IPS DF 4.7 (cell line): ENCODE measurements around the gene SLC6A6.

Experiments
- DNase-seq: peaks from one replicate; pipeline ENCODE4 v3.0.0-alpha.2; 2013; ENCODE audit warnings: low spot score; ENCODE audit errors: extremely low read depth

SLC6A6 gene

DNA sequence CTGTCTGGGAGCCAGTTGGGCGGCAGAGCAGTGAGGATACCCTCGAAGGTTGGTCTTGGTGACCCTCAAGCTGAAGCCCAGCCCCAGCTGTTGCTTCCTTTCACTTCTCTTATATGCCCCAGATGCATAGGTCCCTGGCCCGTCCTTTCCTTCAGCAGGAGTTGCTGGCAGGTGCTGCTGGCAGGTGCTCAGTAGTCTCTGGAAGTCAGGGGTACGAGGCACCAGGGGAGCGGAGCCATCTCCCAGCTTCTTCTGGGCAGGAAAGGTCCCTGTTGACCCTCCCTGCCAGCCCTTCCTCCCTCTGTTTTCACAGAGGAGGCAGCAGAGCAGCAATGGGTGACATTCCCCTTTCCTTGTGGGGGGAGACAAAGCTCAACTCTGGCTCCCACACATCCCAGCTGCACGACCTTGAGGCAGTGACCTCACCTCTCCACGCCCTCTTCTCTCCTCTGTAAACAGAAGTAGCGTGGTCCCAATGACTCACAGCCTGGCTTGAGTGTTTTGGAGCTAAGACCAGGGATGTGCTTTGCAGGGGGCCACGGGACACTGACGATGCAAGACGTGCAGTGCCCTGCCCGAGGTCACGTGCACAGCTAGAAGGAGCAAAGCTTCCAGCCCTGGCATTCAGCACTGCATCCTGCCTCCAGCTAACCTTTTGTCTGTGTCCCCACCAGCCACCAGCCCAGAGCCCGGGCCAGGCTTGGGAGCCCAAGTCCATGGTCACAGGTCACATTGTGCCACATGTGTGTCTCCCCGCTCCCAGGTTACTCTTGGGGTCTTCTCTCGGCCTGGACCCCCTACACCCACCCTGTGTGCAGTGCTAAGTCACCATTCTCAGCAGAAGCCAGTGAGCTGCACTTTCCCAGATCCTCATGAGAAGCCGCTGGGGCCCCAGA lies 49.7 kb downstream of the SLC6A6 start:
- no peak for DNase-seq

- DNase-seq: no peak
These were observed 50.6 kb downstream of the SLC6A6 start for GRCh38 chr3:14452740-14453710.

- DNase-seq: no peak
These were observed 51.7 kb downstream of the SLC6A6 start for GRCh38 chr3:14453876-14454638.

- no peak for DNase-seq
These were observed 52.4 kb downstream of the SLC6A6 start for GRCh38 chr3:14454639-14455310.

- no peak for DNase-seq
These were observed 53.3 kb downstream of the SLC6A6 start for GRCh38 chr3:14455571-14456317.

DNA sequence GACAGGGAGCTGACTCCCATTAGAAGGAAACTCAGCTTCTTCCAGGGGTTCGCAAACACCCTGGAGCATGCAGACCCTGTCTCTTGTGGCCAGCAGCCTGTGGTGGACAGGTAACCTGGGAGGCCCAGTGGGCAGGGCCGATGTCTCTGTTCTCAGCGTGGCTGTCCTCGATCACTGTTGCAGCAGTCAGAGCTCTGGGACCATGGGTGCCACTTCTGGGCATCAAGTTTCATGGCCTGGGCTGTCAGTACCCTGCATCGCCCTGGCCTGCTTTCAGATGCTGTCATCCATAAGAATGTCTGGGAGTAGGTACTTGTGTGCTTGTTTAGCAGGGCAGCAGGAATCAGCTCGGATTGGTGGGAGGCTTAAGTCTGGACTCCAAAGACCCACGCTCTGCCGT lies 54.4 kb downstream of the SLC6A6 start:
- DNase-seq: no peak

DNA sequence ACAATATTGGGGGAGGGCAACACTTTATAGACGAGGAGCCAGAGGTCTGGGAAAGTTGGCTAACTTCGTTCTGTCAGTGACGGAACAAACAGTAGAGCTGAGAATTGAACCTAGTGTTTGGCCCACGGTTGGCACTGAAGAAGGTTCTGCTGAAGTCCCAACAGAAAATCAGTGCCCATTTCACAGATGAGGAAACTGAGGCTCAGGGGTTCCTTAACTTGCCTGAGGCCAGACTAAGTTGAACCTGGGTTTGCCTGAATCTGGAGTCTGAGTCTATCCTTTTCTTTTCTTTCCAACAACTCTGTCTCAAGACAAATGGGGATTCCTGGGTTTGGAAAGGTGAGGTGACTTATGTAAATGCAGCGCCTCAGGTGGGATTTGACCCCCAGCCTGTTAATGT lies 55.1 kb downstream of the SLC6A6 start:
- no peak for DNase-seq

DNA sequence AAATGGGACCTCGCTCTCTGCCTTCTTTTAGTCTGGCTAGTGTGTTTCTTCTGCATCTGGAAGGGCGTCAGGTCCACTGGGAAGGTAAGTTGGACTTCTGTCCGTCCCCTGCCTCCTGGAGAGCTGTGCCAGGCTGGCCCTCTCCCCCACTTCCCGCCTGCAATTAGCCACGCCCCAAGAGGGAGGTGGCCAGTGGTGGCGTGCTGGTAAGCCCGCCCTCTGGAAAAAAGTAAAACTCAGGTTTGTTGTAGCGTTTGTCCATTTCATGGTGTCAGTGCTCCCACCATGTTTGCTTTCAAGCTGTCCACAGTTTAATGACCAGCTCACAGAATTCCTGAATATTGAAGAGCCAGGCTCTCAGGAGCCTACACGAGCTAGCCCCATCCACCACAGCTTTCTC lies 55.6 kb downstream of the SLC6A6 start:
- DNase-seq: peak; percentile 38

DNA sequence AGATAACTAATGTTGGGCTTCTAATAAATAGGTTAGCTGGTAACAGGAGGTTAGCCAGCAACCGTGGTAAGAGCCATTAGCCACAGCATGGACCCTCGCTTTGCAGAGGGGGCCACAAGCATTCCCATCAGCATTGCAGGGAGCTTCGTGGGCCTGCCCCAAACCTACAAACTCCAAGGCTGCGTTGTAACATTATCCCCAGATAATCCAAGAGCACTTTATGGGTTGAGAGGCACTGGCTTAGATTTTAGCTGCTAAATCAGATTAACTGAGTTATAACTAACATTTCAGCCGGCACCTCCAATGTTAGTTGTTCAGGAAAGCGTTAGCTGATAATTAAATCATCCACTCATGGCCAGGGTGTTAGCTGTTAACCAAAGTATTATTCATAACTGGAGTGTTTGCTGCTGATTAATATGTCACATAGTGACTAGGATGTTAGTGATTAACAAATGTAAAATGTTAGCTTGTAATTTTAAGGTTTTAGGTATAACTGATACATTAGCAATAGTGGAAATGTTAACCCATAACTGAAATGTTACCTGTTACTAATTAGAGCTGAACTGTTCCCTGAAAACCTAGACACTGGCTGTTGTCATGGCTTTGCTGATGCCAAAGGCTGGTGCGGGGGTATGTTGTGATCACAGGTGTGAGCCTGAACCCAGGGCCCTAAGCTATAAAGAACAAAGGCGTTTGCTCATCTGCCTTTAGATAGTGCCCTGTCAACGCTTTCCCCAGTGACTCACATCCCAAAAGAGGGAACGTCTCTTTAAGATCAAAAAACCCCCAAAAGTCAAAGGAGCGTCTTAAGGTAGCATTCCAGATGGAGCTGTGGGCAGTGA lies 56.2 kb downstream of the SLC6A6 start:
- DNase-seq: no peak

DNA sequence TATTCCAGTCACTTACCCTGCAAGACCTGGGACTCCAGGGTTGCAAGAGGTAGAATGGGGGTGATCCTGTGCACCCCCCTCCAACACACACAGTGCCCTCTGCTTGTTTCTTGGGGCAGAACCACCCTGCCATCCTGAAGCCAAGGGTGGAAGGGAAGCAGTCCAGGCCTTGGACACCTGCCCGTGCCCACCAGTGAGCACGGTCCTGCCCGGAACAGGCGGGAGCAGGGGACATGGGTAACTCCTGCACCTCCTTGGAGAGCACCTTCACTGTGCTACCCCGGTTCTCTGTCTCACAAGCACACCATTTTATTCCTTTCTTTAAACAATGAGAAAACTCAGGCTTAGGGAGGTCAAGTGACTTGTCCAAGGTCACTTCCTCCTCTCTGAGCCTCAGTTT lies 57.0 kb downstream of the SLC6A6 start:
- no peak for DNase-seq

DNA sequence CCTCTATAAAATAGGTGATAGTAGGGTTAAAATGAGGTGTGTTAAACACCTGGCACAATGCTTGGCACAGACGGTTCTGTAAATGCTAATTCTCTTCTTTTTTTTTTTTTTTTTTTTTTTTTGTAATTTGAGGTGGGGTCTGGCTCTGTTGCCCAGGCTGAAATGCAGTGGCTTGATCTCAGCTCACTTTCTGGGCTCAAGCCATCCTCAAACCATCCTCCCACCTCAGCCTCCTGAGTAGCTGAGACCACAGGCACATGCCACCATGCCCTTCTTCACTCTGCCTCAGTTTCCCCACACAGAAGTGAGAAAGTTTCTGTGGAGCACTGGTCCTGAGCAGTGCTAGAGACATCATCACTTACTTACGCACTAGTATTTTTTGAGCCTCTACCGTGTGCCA lies 57.4 kb downstream of the SLC6A6 start:
- DNase-seq: no peak

DNA sequence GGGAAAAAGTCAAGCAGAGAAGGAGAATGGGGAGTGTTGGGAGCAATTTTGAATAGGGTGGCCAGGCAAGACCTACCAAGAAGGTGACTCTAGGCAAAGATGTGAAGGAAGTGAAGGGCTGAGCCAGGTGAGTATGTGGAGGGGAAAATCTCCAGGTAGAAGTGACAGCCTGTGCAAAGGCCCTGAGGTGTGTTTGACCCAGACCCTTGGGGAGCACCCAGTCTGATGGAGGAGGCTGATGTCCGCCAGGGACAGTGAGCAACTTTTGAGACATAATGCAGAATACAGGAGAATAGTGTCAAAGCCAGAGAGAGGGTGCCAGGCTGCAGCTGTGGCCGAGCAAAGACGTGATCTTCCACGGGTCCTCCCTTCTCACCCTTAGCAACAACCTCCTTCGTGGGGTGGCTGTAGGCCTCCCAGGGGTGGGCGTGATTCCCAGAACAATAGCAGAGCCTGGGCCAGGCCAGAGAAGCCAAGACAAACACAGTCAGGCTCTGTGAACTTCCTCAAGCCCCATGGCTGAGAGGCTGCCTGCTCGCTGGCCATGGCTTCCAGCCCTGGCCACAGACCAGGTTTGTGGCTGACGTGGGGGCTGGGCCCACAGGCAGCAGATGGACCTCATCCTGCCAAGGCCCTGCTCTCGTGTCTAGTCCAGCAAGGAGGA lies 58.1 kb downstream of the SLC6A6 start:
- DNase-seq: no peak

- no peak for DNase-seq
These were observed 58.8 kb downstream of the SLC6A6 start for GRCh38 chr3:14461006-14461747.

DNA sequence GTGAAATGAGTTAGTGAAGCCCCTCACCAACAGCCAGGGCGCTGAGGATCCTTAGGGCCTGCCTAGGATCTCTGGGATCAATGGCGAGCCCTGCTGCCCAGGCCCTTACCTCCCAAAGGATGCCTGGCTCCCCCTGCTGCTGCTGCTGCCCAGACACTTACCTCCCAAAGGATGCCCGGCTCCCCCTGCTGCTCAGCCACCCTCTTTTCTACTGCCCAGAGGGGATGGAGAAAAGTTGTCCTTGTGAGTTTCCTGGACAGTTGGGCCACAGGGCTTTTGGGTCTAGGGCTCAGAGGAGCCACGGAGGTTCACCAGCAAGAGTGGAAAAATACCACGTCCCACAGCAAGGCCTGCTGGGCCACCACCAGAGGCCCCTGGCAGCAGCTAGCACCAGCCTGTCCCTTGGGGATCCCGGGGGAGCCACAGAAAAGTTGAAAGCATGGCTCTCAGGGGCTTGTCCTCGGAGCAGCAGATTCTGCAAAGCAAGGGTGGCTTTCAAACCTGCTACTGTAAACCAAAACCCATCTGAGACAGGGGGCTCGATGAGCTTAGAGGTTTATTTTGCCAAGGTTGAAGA lies 59.4 kb downstream of the SLC6A6 start:
- no peak for DNase-seq

DNA sequence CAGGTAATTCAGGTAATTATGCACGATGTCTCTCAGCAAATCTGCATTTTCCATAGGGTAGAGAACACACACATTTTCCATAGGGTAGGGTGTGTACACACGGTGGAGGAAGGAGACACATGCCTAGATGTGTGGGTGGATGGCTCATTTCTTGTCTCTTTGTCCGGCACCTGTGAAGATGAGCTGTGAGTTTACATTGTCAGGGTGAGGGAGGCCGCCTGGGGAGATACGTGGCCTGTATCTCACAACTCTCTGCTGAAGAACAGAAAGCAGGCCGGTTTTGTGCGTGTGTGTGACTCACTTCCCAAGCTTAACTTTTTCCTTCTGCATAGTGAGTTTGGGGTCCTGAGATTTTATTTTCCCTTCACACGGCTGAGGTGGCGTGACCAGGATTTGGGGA lies 60.3 kb downstream of the SLC6A6 start:
- no peak for DNase-seq

DNA sequence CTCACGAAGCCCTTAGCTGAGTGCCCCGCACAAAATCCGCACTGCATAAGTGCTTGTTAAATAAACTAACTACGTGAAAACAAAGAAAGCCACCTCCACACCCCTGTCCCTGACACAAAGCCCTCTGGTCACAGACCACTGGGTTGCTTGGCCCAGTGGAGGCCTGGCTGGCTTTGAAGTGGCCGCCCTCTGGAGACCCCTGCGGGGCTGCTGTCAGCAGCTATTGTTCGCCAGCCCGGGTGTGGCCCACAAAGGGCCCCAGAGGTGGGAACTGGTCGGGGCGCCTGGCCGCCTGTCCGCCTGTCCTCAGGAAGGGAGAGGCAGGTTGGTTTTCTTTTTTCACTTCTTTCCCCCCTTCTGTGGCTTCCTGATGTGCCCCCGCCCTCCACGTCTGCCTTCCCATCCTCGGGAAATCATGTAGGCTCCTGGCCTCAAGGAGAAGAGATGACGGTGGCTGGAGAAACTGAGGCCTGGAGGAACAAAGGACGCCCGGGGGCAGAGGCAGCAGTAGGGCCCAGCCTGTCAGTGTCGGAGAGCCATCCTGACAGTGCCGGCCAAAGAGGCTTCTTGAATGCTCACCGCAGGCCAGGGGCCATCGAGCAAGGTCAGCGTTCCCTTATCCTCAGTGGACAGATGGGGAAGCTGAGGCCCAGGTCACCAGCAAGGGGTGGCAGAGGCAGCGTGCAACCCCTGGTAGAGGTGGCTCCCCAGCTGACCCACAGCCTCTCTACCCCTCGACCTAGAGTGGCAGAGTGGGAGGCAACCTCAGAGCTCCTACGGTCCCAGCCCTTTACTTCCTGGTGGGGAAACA lies 61.1 kb downstream of the SLC6A6 start:
- DNase-seq: no peak

- DNase-seq: no peak
These were observed 61.7 kb downstream of the SLC6A6 start for GRCh38 chr3:14464141-14464465.
